Measurements from ENCODE around the gene BARX1. TPM values are rescaled to one million over a fixed set of nuclear protein-coding genes. Genes with fewer than 3 reads are reported as not detected.
A peak's percentile ranks its signal among the peaks of the same experiment; 100 is the strongest.

The BARX1 gene
- total RNA-seq, 1 donor from 2014 or later, result not detected

GRCh38 chr9:93906195-93906880, 48.8 kb downstream of the BARX1 start:
- intact Hi-C loops (cut with DNase I), result no loop called here
- DNase-seq (peak; percentile 33), ATAC-seq (ENCODE audit: poor library complexity) (no peak)

- intact Hi-C loops (cut with DNase I), result no loop called here
- DNase-seq (peak; percentile 1), ATAC-seq (ENCODE audit: poor library complexity) (no peak)
Observed at GRCh38 chr9:93905473-93906133, 49.6 kb downstream of the BARX1 start.

- ATAC-seq (ENCODE audit: poor library complexity), result no peak
- intact Hi-C loops (cut with DNase I), result no loop called here
Observed at GRCh38 chr9:93904649-93905472, 50.3 kb downstream of the BARX1 start.

GRCh38 chr9:93903886-93904648, 51.1 kb downstream of the BARX1 start:
- ATAC-seq (ENCODE audit: poor library complexity), result no peak
- intact Hi-C loops (cut with DNase I), result no loop called here

More at GRCh38 chr9:93904649-93905472, 50.3 kb downstream of the BARX1 start:
- peak; percentile 22 for DNase-seq

GRCh38 chr9:93902780-93903655, 52.1 kb downstream of the BARX1 start:
- DNase-seq (peak; percentile 32), ATAC-seq (ENCODE audit: poor library complexity) (no peak)
- intact Hi-C loops (cut with DNase I), result no loop called here

More at GRCh38 chr9:93903886-93904648, 51.1 kb downstream of the BARX1 start:
- DNase-seq, result peak; percentile 22

- DNase-seq, result peak; percentile 14
- intact Hi-C loops (cut with DNase I), result no loop called here
- no peak for ATAC-seq (ENCODE audit: poor library complexity)
Observed at GRCh38 chr9:93902051-93902779, 52.9 kb downstream of the BARX1 start.

Other genes starting within 250 kb of the BARX1 start
- gene PTPDC1, start 129.1 kb upstream of the BARX1 start, total RNA-seq, result 8.4 TPM

Measured in Right ventricle myocardium superior (tissue), 1 donor.